SJCRH30 (cell line): ENCODE measurements around the gene TRMT61A. TPM values are rescaled to one million over a fixed set of nuclear protein-coding genes. Genes with fewer than 3 reads are reported as not detected.

Source experiments
- DNase-seq, 2 experiments: peaks; one replicate each; pipeline ENCODE4 v3.0.0-alpha.2; 2015 to 2020
- H3K27ac ChIP-seq: fragments of 250-450 bp; sonication (Bioruptor Pico); 2 replicates; pipeline ENCODE4 v1.5.1; 2020; ENCODE audit warnings: mild to moderate bottlenecking, moderate library complexity
- H3K27me3 ChIP-seq: fragments of 250-450 bp; sonication (Bioruptor Pico); 2 replicates; pipeline ENCODE4 v1.5.1; 2020; ENCODE audit warnings: mild to moderate bottlenecking, moderate library complexity
- H3K36me3 ChIP-seq: fragments of 250-450 bp; sonication (Bioruptor Pico); 2 replicates; pipeline ENCODE4 v1.5.1; 2020; ENCODE audit warnings: mild to moderate bottlenecking, moderate library complexity
- H3K4me1 ChIP-seq: fragments of 250-450 bp; sonication (Bioruptor Pico); 2 replicates; pipeline ENCODE4 v1.5.1; 2020; ENCODE audit warnings: mild to moderate bottlenecking, moderate library complexity
- H3K4me3 ChIP-seq: fragments of 250-450 bp; sonication (Bioruptor Pico); 2 replicates; pipeline ENCODE4 v1.5.1; 2020; ENCODE audit warnings: mild to moderate bottlenecking, moderate library complexity
- H3K9me3 ChIP-seq: fragments of 250-450 bp; sonication (Bioruptor Pico); replicated peaks from 2 replicates; pipeline ENCODE4 v1.5.1; 2020; ENCODE audit warnings: mild to moderate bottlenecking, moderate library complexity
- total RNA-seq: library from RNA; depleted of rRNA; stranded (reverse); fragments of >200 nt; shearing (Covaris generic); gene quantifications from 2 replicates; pipeline ENCODE4 v1.2.3, GENCODE V29; 2014

TRMT61A gene
- total RNA-seq, 1 experiment from 2014 or later, result 18.7 TPM

DNA sequence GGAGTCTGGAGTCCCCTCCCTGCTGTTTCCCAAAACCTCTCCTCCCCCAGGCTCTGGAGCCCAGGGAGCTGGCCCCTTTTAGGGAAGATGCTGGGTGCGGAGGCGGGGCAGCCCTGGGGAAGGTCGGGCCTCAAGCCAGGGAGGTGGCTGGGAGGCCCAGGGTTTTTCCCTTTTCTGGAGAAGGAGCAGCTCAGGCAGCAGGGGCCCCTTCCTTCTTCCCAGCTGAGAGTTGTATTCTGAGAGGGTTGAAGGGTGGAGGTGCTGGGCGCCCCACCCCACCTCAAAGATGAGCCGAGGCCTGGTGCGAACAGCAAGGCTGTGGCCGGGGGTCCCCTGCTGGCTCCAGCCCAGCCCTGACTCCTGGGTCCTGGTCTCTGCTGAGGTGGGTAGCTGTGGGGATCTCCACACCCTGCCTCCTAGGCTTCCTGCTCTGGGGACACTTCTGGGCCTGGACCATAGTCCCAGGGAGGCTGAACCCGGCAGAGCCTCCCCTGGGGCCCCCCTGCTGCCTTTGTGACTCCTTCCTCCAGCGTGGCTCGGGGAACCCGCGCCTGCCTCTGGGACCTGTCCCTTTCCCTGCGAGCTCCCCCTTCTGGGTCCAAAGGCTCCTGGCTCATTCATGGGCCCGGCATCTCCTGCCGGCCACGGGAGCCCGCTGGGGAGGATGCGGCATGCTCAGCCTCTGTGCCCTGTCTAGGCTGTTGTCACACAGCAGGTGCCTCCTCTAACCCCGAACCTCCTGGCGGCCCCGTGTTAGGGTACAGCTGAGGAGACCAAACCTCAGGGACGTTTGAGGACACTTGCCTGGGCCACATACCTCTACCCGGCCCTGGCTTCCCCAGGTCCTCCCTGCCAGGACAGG lies 4.4 kb downstream of the TRMT61A start:
- no peak overlapping the region for H3K27ac ChIP-seq
- no peaks in the 10 kb centered on the region for H3K9me3 ChIP-seq
- peaks cover 6% of the 10 kb centered on the region; the same call in 1 of the 2 replicates for H3K36me3 ChIP-seq
- no peak overlapping the region for H3K4me3 ChIP-seq
- DNase-seq, result no peak
- H3K27me3 ChIP-seq, result no peaks in the 10 kb centered on the region
- H3K4me1 ChIP-seq, result peaks cover 18% of the 10 kb centered on the region

DNA sequence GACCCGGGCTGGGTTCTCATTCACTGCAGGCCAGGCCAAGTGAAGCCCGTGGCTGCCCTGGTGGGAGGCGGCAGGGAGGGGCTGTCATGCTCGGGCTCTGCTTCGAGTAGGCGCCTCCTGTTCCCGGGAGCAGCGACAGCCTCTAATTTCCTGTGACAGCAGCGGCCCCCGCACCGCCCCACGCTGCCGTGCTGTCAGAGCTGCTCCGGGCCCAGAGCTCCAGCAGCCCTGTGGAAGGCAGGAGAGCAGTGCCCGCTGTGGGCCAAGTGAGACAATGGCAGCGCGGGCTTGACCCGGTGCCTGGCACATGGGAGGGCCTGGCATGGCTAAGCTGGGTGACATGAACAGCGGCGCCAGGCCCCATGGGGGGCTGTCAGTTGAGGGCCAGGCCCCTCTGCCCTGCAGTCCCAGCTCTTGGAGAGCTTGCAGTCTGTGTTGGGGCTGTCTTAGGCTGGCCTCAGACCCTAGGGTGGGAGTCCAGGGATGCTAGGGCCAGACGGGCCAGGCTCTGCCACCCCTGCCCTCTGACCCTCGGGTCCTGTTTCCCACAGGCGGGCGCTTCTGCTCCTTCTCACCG lies 5.1 kb downstream of the TRMT61A start:
- peaks cover 6% of the 10 kb centered on the region; the same call in 1 of the 2 replicates for H3K36me3 ChIP-seq
- H3K27ac ChIP-seq, result no peak overlapping the region
- H3K4me3 ChIP-seq, result no peak overlapping the region
- H3K9me3 ChIP-seq, result no peaks in the 10 kb centered on the region
- H3K27me3 ChIP-seq, result no peaks in the 10 kb centered on the region
- DNase-seq, result no peak
- peaks cover 17% of the 10 kb centered on the region for H3K4me1 ChIP-seq

DNA sequence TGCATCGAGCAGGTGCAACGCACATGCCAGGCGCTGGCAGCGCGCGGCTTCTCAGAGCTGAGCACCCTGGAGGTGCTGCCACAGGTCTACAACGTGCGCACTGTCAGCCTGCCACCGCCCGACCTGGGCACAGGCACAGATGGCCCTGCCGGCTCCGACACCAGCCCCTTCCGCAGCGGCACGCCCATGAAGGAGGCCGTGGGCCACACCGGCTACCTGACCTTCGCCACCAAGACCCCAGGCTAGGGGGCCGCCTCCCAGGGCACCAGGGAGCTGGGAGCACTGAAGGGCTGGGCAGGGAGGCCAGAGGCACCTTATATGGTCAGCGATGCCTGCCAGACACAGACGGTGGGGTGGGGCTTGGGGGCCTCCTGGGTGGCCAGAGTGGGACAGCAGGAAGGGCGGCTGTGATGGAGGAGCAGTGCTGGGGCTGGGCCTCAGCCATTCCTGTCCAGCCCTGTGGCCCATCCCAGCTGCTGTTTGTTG lies 5.6 kb downstream of the TRMT61A start:
- Histone ChIP-seq H3K27ac (no peak overlapping the region), H3K27me3 (no peaks in the 10 kb centered on the region), H3K9me3 (no peaks in the 10 kb centered on the region), H3K36me3 (peaks cover 6% of the 10 kb centered on the region; the same call in 1 of the 2 replicates), H3K4me1 (peaks cover 16% of the 10 kb centered on the region), H3K4me3 (no peak overlapping the region)
- DNase-seq, result no peak

DNA sequence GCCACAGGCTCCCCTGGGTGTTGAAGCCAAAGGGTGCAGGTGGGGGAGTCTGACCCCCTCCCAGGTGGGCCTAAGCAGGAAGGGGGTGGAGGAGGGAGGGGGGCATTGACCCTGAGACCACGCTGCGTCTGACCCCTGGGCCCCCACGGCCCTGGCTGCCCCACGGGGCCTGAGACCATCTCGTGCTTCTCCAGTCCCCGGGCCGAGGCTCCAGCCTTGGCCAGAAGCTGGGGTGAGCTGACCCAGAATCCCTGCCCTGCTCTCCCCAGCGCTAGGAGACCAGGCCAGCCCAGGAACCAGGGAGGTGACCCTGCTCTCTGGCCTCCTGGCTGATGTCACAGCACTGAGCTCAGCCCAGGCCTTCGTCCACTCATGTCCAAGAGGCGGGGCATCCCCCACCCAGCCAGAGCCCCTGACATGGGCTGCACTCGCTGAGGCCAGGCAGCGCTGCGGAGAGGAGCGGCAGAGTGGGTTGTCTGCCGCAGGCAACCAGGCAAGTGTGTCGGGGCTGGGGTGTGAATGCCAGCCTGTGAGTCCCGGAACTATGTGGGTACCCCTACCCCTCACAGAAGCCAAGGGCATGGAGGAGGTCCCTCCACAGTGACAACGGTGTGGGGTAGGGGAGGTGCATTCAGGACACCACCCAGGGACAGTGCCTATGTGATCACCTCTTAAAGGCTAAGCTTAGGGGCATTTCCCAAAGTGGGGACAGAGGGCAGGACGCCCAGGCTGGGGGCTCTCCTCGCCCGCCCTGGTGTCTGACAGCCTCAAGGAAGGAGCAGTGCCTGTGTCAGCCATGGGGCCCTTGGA lies 6.3 kb downstream of the TRMT61A start:
- no peak for DNase-seq
- no peaks in the 10 kb centered on the region for H3K9me3 ChIP-seq
- no peak overlapping the region for H3K27ac ChIP-seq
- H3K4me3 ChIP-seq, result no peak overlapping the region
- peaks cover 6% of the 10 kb centered on the region; the same call in 1 of the 2 replicates for H3K36me3 ChIP-seq
- H3K27me3 ChIP-seq, result no peaks in the 10 kb centered on the region
- peaks cover 13% of the 10 kb centered on the region for H3K4me1 ChIP-seq

DNA sequence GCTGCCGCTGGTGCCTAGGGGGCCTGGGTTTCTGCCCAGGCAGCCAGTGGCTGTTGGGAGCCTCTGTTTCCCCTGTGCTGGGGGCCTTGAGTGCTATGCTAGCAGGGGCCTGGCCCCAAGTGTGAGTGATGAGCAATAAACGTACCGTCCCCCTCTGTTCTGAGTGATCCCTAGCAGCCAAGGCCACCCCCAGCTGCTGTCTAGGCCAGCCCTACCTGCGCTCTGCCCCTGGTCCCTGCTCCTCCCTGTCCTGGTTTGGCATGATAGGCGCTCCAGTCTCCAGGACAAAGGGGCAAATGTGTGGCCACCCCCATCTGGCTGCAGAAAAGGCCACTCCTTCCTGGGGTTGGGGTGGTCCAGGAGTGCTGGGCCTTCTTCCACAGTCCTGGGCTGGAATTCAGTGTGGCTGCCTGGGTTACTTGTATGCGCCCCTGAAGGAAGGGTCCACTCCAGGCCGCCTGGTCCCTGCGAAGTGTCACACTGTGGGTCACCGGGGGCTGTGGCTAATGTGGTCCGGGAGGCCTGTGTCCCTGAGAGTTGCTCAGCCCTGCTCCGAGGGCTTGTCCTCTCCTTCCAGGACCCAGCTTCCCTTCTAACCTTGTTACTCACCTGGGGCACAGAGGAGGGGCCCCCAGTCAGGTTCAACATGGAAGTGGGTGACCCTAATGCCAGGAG lies 7.0 kb downstream of the TRMT61A start:
- H3K4me3 ChIP-seq, result no peak overlapping the region
- no peak overlapping the region for H3K27ac ChIP-seq
- peaks cover 20% of the 10 kb centered on the region for H3K4me1 ChIP-seq
- no peak for DNase-seq
- no peaks in the 10 kb centered on the region for H3K9me3 ChIP-seq
- H3K36me3 ChIP-seq, result peaks cover 3% of the 10 kb centered on the region; the same call in 1 of the 2 replicates
- no peaks in the 10 kb centered on the region for H3K27me3 ChIP-seq

DNA sequence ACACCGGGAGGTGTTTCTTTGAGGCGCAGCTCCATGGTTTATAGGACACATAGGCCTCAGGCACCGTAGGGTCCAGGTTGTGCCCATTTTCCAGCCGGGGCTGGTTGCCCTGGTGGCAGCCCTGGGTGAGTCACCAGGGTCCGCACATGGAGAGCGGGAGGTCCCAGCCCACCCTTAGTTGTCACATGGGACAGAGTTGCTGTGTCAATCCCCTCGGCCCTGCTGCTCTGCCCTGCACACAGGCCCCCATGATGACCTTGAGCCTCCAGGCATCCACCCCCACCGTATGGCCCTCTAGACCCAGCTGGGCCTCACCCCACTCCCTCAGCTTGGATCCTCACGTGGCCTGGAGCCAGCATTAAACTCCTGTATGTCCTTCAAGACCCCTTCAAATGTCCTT lies 7.7 kb downstream of the TRMT61A start:
- peaks cover 26% of the 10 kb centered on the region for H3K4me1 ChIP-seq
- no peaks in the 10 kb centered on the region for H3K27me3 ChIP-seq
- peaks cover 2% of the 10 kb centered on the region; the same call in 1 of the 2 replicates for H3K36me3 ChIP-seq
- DNase-seq, result no peak
- H3K27ac ChIP-seq, result no peak overlapping the region
- H3K9me3 ChIP-seq, result no peaks in the 10 kb centered on the region
- H3K4me3 ChIP-seq, result no peak overlapping the region

DNA sequence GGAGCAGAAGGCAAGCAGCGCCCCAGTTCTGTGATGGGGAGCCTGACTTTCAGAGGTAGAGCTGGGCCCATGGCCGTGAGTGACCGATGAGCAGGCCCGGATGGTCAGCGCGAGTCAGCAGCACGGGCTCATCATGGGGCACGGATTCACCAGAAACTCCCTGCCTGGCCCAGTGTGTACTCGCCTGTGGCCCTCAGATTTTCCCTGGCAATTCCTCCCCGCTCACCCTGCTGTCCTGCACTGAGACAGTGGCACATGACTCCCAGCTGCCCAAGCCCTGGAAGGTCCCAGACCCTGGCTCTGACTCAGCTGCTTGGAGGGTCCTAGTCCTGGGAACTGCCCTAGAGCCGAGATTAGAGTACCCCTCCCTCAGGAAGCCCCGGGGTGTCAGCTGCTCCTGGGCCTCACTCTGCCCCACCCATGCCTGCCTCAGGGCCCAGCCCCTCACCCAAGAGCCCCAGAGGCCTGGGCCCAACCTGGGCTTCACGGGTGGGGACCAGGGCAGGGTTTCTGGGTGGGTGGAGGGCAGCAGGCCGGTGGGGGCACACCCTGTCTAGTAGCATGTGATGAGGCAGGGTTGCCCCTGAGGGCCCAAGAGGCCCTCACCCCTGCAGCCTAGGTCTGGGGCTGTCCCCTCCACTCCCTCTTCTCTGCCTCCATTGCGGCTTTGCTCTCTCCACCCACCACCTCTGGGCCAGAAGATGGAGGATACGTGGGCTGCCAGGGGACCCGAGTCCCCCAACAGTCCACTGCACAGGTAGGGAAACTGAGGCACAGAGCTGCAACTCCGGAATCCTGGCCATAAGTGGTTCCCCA lies 8.4 kb downstream of the TRMT61A start:
- H3K27ac ChIP-seq, result no peak overlapping the region
- peaks cover 2% of the 10 kb centered on the region; the same call in 1 of the 2 replicates for H3K36me3 ChIP-seq
- peaks cover 33% of the 10 kb centered on the region for H3K4me1 ChIP-seq
- no peaks in the 10 kb centered on the region for H3K9me3 ChIP-seq
- DNase-seq, result no peak
- H3K4me3 ChIP-seq, result no peak overlapping the region
- H3K27me3 ChIP-seq, result no peaks in the 10 kb centered on the region

DNA sequence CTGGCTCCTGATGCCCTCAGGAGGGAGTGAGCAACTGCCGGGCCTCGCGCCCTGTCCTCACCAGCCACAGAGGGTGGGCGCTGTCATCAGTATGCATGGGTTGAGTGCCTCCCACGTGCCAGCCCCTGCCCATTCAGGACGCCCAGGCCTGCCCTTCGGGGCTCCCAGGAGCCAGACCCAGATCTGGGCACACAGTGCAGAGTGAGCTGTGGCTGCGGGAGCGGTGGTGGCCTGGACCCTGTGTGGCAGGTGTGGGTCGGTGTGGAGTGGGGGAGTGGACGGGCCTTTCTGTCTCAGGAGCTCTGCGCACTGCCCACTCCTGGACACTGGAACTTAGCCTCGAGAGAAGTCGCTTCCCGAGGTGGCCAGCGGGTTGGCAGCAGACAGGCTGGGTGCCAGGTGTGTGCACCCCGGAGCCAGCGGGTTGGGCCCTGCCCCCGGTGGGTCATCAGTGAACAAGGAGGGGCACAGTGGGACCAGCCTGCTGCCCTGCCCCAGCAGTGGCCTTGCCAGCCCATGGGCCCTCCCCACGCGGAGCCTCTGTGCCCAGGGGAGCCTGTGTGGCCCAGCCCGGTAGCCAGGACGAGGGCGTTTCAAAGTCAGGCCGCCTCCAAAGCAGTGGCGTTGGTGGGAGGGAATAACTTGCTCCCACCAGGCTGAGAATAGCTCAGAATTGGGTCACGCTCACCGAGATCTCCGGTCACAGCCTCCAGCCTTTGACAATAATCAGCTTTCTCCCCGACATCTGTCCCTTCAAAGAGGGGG lies 9.5 kb downstream of the TRMT61A start:
- no peaks in the 10 kb centered on the region for H3K27me3 ChIP-seq
- no peaks in the 10 kb centered on the region for H3K9me3 ChIP-seq
- peaks cover 41% of the 10 kb centered on the region for H3K4me1 ChIP-seq
- H3K4me3 ChIP-seq, result no peak overlapping the region
- 0 out of 2 replicates have a peak, but pooled peaks cover 2% of the 10 kb centered on the region for H3K36me3 ChIP-seq
- H3K27ac ChIP-seq, result no peak overlapping the region
- no peak for DNase-seq

DNA sequence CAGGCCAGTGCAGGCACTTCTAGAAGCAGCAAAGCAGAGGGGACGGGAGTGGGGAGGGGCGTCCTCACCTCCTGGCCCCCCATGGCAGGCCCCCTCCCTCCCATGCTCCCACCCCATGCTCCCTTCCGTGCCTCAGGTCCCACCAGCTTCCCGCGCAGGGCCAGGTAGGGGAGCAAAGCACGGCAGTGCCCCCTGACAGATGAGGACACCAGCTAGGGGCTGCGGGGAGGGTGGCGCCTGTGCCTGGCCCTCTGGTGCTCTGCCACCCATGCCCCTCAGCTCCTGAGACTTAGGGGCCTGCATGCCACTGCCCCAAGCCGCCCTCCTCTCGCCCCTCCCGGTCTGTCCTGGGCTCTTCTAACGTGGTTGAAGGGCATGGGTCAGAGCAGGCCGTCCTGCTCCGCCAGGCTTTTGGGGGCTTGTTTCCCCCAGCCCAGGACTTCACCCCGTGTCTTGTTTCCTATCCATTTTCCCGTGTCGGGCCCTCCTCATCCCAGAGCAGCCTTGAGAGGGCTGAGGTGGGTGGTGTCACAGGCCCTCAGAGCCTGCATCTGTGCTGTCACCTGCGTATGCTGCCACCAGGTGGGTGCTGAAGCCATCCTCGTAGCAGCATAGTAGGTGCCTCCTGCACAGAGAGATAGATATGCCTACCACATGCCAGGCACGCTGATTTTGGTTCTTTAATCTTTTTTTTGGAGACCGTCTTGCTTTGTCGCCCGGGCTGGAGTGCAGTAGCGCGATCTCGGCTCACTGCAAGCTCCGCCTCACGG lies 10.2 kb downstream of the TRMT61A start:
- Histone ChIP-seq H3K4me3 (no peak overlapping the region), H3K27ac (no peak overlapping the region), H3K36me3 (no peaks in the 10 kb centered on the region), H3K9me3 (no peaks in the 10 kb centered on the region), H3K4me1 (peaks cover 48% of the 10 kb centered on the region), H3K27me3 (no peaks in the 10 kb centered on the region)
- no peak for DNase-seq

DNA sequence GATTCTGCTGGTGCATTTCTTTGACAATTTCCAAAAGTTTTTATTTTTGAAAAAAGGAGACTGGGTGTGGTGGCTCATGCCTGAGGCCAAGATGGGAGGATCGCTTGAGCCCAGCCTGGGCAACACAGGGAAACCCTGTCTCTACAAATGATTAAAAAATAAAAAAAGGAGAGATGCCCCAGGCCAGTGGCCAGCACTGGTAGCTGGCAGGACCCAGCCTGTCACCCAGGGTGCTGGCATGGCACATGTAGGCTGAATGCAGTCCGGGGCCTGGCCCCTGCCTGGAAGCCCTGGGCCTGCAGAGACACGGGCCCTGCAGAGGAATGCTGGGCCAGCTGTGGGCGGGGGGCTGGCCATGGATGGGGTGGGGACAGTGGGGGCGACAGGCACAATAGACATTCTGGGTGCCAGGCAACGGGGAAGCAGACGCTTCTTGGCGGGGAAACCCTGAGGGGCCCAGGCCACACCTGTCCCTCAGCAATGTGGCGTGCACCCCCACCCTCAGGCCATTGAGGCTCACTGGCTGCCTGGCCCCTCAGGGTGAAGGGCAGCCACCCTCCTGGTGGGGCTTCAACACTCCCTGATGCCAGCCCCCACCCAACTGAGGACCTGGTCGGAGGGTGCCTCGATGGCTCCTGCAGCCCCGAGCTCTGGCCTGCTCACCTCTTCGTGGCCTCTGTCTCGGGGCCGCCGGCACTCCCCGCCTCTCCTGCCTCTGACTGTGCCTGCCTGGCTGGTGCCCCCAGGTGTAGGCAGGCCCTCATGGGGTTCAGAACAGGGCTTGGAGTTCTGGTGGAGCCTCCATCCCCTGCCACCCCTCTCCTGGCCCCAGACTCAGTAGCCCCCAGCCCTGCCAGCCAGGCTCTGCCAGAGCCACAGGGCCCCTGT lies 12.1 kb downstream of the TRMT61A start:
- no peak overlapping the region for H3K4me3 ChIP-seq
- no peaks in the 10 kb centered on the region for H3K9me3 ChIP-seq
- peaks cover 56% of the 10 kb centered on the region for H3K4me1 ChIP-seq
- peak overlapping the region; percentile 87 for H3K27ac ChIP-seq
- no peaks in the 10 kb centered on the region for H3K27me3 ChIP-seq
- peak in 1 of 2 experiments; percentile 52 for DNase-seq
- no peaks in the 10 kb centered on the region for H3K36me3 ChIP-seq

DNA sequence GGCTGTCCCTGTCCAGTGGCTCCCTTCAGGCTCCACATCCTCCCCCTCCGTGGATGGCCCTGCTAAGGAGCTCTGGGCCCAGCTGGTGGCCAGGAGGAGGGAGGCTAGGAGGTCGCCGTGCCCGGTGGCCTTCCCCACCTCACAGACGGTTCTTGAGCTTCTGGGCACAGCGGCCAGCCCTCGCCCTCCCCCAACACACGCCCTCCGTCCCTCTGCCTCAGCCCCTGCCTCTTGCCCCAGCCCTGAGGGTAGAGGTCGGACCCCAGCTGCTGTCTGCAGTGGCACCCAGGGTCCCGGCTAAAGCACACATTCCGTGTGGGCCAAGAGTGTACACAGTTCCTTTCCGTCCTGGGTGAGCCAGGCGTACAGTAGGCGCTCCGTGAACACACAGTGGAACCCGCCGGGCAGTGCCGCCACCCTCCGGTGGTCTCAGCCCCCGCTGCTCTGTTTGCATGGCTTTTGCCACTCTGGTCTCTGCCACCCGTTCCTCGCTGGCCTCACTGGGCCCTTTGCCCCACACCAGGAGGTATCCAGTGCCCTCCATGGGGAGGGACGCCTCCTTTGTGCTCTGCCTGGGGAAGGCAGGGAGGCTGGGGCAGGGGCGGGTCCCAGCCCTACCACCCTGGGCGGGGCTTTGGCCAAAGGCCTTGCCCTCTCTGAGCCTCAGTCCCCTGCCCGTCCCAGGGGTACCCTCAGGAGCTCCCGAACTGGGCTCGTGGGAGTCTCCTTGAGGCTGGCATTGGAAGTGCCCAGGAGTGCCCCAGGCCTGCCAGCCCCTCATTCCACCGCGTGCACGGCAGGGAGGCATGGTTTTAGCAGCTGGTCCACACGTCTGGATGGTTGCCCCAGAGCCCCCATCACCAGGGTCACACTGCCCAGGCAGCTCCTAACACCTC lies 13.0 kb downstream of the TRMT61A start:
- no peaks in the 10 kb centered on the region for H3K9me3 ChIP-seq
- DNase-seq, result no peak
- peaks cover 54% of the 10 kb centered on the region for H3K4me1 ChIP-seq
- H3K36me3 ChIP-seq, result no peaks in the 10 kb centered on the region
- peak overlapping the region; percentile 87 for H3K27ac ChIP-seq
- no peaks in the 10 kb centered on the region for H3K27me3 ChIP-seq
- no peak overlapping the region for H3K4me3 ChIP-seq
